ENCODE results near the gene CAMK1D.

The CAMK1D gene

GRCh38 chr10:12463459-12463838 lies 114.1 kb downstream of the CAMK1D start:
- DNase-seq, result no peak

GRCh38 chr10:12465385-12466136 lies 116.2 kb downstream of the CAMK1D start:
- no peak for DNase-seq

- DNase-seq, result no peak
These were observed 117.5 kb downstream of the CAMK1D start for GRCh38 chr10:12466704-12467305.

GRCh38 chr10:12469345-12469744 lies 120.0 kb downstream of the CAMK1D start:
- no peak for DNase-seq

- no peak for DNase-seq
These were observed 121.4 kb downstream of the CAMK1D start for GRCh38 chr10:12470719-12471118.

GRCh38 chr10:12471135-12471534 lies 121.8 kb downstream of the CAMK1D start:
- no peak for DNase-seq

- no peak for DNase-seq
These were observed 124.1 kb downstream of the CAMK1D start for GRCh38 chr10:12473491-12473890.

GRCh38 chr10:12474727-12475412 lies 125.5 kb downstream of the CAMK1D start:
- no peak for DNase-seq

- DNase-seq, result no peak
These were observed 127.3 kb downstream of the CAMK1D start for GRCh38 chr10:12476656-12477055.

GRCh38 chr10:12479437-12479844 lies 130.1 kb downstream of the CAMK1D start:
- no peak for DNase-seq

- DNase-seq, result no peak
These were observed 130.6 kb downstream of the CAMK1D start for GRCh38 chr10:12479924-12480323.

GRCh38 chr10:12480440-12480839 lies 131.1 kb downstream of the CAMK1D start:
- no peak for DNase-seq

GRCh38 chr10:12481924-12482323 lies 132.6 kb downstream of the CAMK1D start:
- DNase-seq, result peak in 3 of 56 donors; percentile 3 to 14 (median 6)

- no peak for DNase-seq
These were observed 133.2 kb downstream of the CAMK1D start for GRCh38 chr10:12482587-12482986.

GRCh38 chr10:12484002-12484918 lies 134.9 kb downstream of the CAMK1D start:
- DNase-seq, result peak in 24 of 56 donors; percentile 6 to 65 (median 24)

- DNase-seq, result peak in 14 of 56 donors; percentile 5 to 53 (median 20)
These were observed 135.8 kb downstream of the CAMK1D start for GRCh38 chr10:12484941-12485805.

GRCh38 chr10:12487366-12487765 lies 138.0 kb downstream of the CAMK1D start:
- DNase-seq, result no peak

GRCh38 chr10:12488626-12489025 lies 139.3 kb downstream of the CAMK1D start:
- DNase-seq, result no peak

GRCh38 chr10:12489357-12489756 lies 140.0 kb downstream of the CAMK1D start:
- no peak for DNase-seq

- no peak for DNase-seq
These were observed 140.5 kb downstream of the CAMK1D start for GRCh38 chr10:12489806-12490205.

Data from amygdala (tissue), 56 donors.